BE2C (cell line): ENCODE data around the gene DIP2C.

Source experiments
- DNase-seq: peaks from one replicate; pipeline ENCODE4 v3.0.0-alpha.2; 2020
- H3K27me3 ChIP-seq: fragments of 250-450 bp; sonication (Bioruptor Pico); 2 replicates; pipeline ENCODE4 v1.5.1; 2020; ENCODE audit warnings: mild to moderate bottlenecking
- H3K36me3 ChIP-seq: fragments of 250-450 bp; sonication (Bioruptor Pico); 2 replicates; pipeline ENCODE4 v1.5.1; 2020; ENCODE audit warnings: mild to moderate bottlenecking
- H3K4me1 ChIP-seq: fragments of 250-450 bp; sonication (Bioruptor Pico); 2 replicates; pipeline ENCODE4 v1.5.1; 2020
- H3K4me3 ChIP-seq: 2 replicates; pipeline ENCODE4 v1.5.1; 2011; ENCODE audit warnings: low read depth, low read length
- H3K9me3 ChIP-seq: fragments of 250-450 bp; sonication (Bioruptor Pico); 2 replicates; pipeline ENCODE4 v1.5.1; 2020
- CTCF ChIP-seq: IDR thresholded peaks from 2 replicates; pipeline ENCODE4 v1.5.1; 2012; ENCODE audit warnings: mild to moderate bottlenecking, low read depth, low read length

DIP2C gene

GRCh38 chr10:275680-276079 lies 413.8 kb downstream of the DIP2C start:
- no peak overlapping the region for H3K4me3 ChIP-seq
- no peaks in the 10 kb centered on the region for H3K9me3 ChIP-seq
- peaks cover 10% of the 10 kb centered on the region for H3K4me1 ChIP-seq
- TF ChIP-seq CTCF = no peak
- no peak for DNase-seq
- no peaks in the 10 kb centered on the region for H3K36me3 ChIP-seq
- no peaks in the 10 kb centered on the region for H3K27me3 ChIP-seq

- H3K4me1 ChIP-seq = peaks cover 10% of the 10 kb centered on the region
- H3K36me3 ChIP-seq = no peaks in the 10 kb centered on the region
- no peak for DNase-seq
- TF ChIP-seq CTCF = no peak
- no peaks in the 10 kb centered on the region for H3K27me3 ChIP-seq
- H3K4me3 ChIP-seq = no peak overlapping the region
- no peaks in the 10 kb centered on the region for H3K9me3 ChIP-seq
These were observed 414.6 kb downstream of the DIP2C start for GRCh38 chr10:274866-275265.

DNA sequence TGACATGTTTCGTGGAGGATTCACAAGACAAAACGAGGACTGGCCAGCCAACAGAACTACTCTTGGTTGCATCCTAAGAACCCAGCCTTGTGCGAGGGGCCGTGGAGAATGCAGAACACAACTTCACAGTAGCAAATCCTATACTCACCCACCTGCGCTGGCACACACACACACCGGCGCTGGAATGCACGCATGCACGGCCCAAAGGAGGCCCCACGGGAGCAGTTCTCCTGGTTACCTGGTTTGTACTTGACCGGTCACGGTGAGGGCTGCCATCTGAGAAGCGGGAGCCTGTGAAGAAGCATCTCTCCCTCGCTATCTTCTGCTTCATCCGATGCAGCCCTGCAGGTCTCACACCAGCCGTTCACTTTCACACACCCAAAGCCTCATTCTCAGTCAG lies 416.4 kb downstream of the DIP2C start:
- Histone ChIP-seq H3K4me3 (no peak overlapping the region), H3K27me3 (no peaks in the 10 kb centered on the region), H3K4me1 (peaks cover 18% of the 10 kb centered on the region), H3K36me3 (no peaks in the 10 kb centered on the region), H3K9me3 (no peaks in the 10 kb centered on the region)
- no peak for TF ChIP-seq CTCF
- DNase-seq = no peak

GRCh38 chr10:271722-272121 lies 417.7 kb downstream of the DIP2C start:
- no peaks in the 10 kb centered on the region for H3K9me3 ChIP-seq
- no peaks in the 10 kb centered on the region for H3K36me3 ChIP-seq
- H3K4me1 ChIP-seq = peaks cover 25% of the 10 kb centered on the region
- no peaks in the 10 kb centered on the region for H3K27me3 ChIP-seq
- no peak for TF ChIP-seq CTCF
- no peak for DNase-seq
- H3K4me3 ChIP-seq = no peak overlapping the region

DNA sequence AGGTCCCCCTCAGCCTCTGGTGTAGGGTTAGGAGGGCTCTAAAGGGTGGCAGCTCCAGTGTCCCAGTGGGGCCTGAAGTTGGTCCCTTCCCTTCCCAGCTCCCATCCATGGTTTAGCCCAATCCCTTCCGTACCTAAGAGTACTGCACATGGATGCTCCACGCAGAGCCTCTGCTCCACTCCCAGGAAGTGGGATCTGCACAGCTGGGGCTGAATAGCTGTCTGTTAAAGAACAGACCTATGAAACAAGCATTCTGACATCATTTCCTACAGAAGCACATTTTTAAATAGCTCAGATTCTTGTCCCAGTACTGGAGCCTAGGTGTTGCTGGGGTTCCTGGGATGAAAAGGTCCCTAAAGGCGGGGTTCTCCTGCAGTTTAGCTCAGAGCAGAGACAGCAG lies 418.3 kb downstream of the DIP2C start:
- H3K9me3 ChIP-seq = no peaks in the 10 kb centered on the region
- DNase-seq = no peak
- no peak for TF ChIP-seq CTCF
- no peak overlapping the region for H3K4me3 ChIP-seq
- no peaks in the 10 kb centered on the region for H3K27me3 ChIP-seq
- no peaks in the 10 kb centered on the region for H3K36me3 ChIP-seq
- peaks cover 25% of the 10 kb centered on the region for H3K4me1 ChIP-seq

- TF ChIP-seq CTCF = no peak
- Histone ChIP-seq H3K4me1 (peaks cover 19% of the 10 kb centered on the region), H3K4me3 (no peak overlapping the region), H3K36me3 (no peaks in the 10 kb centered on the region), H3K27me3 (no peaks in the 10 kb centered on the region), H3K9me3 (no peaks in the 10 kb centered on the region)
- no peak for DNase-seq
These were observed 419.9 kb downstream of the DIP2C start for GRCh38 chr10:269440-270074.
